ENCODE data around the gene POMT1.
"Not testable (repeated sequence)": the region's sequence is repeated elsewhere in the genome, so short reads cannot be mapped to it uniquely, and the experiment has no call there.

POMT1 gene

GRCh38 chr9:131545003-131545785, 42.5 kb downstream of the POMT1 start, which contains the start of gene PRRT1B:
Gene PRRT1B (plus strand): TSS chr9:131545523. CDS start chr9:131545616, 93 bp downstream.
- no peak for DNase-seq (ENCODE audit: insufficient read length, low spot score)
- TF ChIP-seq CTCF (IDR thresholded peaks at IDR 0.05; ENCODE audit: insufficient read depth, missing control alignments): no peak
- FAIRE-seq: no peak

DNA sequence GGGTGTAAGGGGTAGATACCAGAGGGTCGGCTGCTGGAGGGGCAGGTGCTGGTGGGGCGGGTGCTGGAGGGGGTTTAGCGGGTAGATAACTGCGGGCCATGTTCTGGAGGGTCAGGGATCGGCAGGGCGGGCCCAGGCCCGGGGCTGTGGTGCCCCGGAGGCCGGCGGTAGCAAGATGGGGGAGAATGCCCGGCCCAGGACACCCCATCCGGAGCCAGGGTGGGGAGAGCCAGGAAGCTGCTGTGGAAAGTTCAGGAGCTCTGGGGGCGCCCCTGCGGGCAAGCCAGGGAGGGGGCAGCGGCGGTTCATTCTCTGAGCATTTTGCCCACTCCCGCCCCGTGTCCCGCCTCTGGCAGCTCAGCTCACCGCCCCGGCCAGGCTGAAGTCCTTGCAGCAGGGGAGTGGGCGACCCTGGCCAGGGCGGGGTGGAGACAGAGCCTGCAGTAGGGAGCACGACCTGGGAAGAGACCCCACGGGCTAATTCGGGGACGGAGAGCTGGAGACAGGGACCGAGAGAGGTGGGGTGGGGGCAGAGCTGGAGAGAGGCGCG, 43.1 kb downstream of the POMT1 start:
- FAIRE-seq (no peak), DNase-seq (ENCODE audit: insufficient read length, low spot score) (no peak)
- TF ChIP-seq CTCF (IDR thresholded peaks at IDR 0.05; ENCODE audit: insufficient read depth, missing control alignments): no peak

- no peak for TF ChIP-seq CTCF (IDR thresholded peaks at IDR 0.05; ENCODE audit: insufficient read depth, missing control alignments)
- no peak for FAIRE-seq
- no peak for DNase-seq (ENCODE audit: insufficient read length, low spot score)
These were observed 43.8 kb downstream of the POMT1 start for GRCh38 chr9:131546336-131547084.

DNA sequence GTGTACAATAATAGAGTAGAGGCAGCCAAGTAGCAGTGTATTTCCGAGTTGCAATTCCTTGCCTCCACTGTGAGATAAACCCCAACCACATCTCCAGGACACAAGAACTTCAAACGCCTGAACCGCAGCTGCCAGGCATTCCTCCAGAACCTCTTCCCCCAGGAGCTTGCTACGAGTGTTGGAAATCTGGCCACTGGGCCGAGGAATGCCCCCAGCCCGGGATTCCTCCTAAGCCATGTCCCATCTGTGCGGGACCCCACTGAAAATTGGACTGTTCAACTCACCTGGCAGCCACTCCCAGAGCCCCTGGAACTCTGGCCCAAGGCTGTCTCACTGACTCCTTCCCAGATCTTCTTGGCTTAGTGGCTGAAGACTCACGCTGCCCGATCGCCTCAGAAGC, 46.5 kb downstream of the POMT1 start:
- FAIRE-seq; DNase-seq (ENCODE audit: insufficient read length, low spot score): not testable (repeated sequence)

GRCh38 chr9:131550465-131550864, 47.7 kb downstream of the POMT1 start:
- not testable (repeated sequence) for DNase-seq (ENCODE audit: insufficient read length, low spot score); FAIRE-seq

DNA sequence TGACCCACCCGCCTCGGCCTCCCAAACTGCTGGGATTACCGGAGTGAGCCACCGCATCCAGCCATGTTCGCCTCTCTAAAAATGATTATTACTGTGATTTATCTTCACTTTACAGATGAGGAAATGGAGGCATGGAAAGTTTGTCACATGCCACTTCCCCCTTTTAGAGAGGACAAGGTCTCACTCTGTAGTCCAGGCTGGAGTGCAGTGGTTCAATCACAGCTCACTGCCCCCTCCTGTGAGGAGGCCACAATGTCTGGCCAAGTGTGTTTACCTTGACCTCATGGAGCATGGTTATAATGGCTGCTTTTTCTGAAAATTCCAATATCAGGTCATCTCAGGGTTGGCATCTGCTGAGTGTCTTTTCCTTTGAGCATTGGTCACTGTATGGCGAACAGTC, 49.3 kb downstream of the POMT1 start:
- DNase-seq (ENCODE audit: insufficient read length, low spot score) (no peak), FAIRE-seq (no peak)
- TF ChIP-seq CTCF (IDR thresholded peaks at IDR 0.05; ENCODE audit: insufficient read depth, missing control alignments): no peak

DNA sequence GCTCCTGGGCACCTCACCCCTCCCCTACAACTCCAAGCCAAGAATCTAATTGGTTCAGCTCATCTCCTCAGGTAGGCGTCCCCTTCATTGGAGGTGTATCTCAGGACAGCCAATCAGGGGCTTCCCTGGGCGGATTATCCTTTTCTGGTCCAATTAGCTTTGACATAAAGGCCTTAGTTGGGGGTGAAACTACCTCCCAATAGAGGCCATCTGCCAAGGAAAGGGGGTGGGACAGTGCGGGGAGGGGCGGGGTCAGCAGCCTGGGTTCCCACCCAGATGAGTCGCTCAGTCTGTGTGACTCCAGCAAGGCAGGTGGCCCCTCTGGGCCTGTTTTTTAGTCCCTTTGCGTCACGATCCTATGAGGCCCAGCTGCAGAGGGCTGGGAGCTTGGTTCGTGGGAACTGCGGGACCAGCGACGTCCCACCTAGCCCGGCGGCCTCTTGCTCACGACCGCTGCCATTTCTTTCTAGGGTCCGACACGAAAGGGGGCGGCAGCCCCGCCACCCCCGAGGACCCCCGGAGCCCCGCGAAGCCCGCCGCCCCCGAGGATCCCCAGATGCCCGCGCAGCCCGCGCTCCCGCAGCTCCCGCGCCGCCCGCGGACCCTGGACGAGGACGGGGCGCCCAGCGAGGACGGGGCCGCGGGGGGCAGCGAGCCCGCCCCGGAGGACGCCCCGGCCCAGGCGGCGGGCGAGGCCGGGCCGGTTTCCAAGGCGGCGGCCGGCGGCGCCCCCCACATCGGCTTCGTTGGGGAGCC, 51.5 kb downstream of the POMT1 start:
- no peak for DNase-seq (ENCODE audit: insufficient read length, low spot score)
- FAIRE-seq: no peak
- TF ChIP-seq CTCF (IDR thresholded peaks at IDR 0.05; ENCODE audit: insufficient read depth, missing control alignments): no peak
